ENCODE measurements around the gene TNNC2.

Gene TNNC2

DNA sequence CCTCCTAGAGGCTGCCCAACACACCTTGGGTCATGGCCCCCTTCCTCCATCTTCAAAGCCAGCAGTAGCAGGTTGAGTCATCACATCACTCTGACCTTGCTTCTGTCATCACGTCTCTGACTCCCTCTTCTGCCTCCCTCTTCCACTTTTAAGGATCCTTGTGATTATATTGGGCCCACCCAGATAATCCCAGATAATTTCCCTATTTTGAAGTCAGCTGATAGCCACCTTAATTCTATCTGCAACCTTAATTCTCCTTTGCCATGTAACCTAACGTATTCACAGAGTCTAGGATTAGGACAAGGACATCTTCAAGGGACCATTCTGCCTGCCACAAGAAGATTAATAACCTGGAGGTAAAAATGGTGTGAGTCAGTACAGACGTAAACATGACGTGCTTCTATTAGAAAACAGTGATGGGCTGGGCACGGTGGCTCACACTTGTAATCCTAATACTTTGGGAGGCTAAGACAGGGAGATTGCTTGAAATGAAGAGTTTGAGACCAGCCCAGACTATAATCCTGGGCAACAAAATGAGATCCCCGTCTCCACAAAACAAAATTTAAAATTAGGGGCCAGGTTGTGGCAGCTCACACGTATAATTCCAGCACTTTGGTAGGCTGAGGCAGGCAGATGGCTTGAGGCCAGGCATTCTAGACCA, 33.6 kb upstream of the TNNC2 start:
- H3K9me3 ChIP-seq (ENCODE audit: control insufficient read depth, low read length), result no peaks in the 10 kb centered on the region
- no peak overlapping the region for H3K27ac ChIP-seq (ENCODE audit: low read depth, low read length, severe bottlenecking)
- no peak overlapping the region for H3K4me3 ChIP-seq (ENCODE audit: extremely low read depth, insufficient read depth, low read length, poor library complexity, severe bottlenecking)
- peaks cover 9% of the 10 kb centered on the region for H3K4me1 ChIP-seq (ENCODE audit: control insufficient read depth, insufficient read depth, low read length, poor library complexity, severe bottlenecking)
- 89 to 98% methylated on average over 5 to 6 of the region's 7 CpGs for WGBS, 2 experiments (ENCODE audit: insufficient coverage in 2 of 2)
- no peaks in the 10 kb centered on the region for H3K36me3 ChIP-seq (ENCODE audit: control insufficient read depth, insufficient read depth, low read length)

DNA sequence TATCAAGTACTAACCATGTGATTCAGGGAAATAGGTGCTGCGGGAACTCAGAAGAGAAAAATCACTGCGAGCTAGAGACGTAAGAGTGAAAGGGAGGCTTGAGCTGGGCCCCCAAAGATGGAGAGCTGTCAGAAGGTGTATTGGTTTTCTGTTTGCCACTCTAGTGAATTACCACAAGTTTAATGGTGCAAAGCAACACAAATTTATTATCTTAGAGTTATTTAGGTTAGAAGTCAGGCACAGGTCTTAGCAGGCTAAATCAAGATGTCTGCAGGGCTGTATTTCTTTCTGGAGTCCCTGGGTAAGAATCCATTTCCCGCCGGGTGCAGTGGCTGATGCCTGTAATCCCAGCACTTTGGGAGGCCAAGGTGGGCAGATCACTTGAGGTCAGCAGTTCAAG, 32.8 kb upstream of the TNNC2 start:
- H3K27ac ChIP-seq (ENCODE audit: low read depth, low read length, severe bottlenecking), result no peak overlapping the region
- H3K36me3 ChIP-seq (ENCODE audit: control insufficient read depth, insufficient read depth, low read length), result peaks cover 2% of the 10 kb centered on the region
- H3K4me1 ChIP-seq (ENCODE audit: control insufficient read depth, insufficient read depth, low read length, poor library complexity, severe bottlenecking), result peaks cover 9% of the 10 kb centered on the region
- H3K4me3 ChIP-seq (ENCODE audit: extremely low read depth, insufficient read depth, low read length, poor library complexity, severe bottlenecking), result no peak overlapping the region
- WGBS, 2 experiments (ENCODE audit: insufficient coverage in 2 of 2), result 100% methylated on average over 5 of the region's 5 CpGs
- no peaks in the 10 kb centered on the region for H3K9me3 ChIP-seq (ENCODE audit: control insufficient read depth, low read length)

DNA sequence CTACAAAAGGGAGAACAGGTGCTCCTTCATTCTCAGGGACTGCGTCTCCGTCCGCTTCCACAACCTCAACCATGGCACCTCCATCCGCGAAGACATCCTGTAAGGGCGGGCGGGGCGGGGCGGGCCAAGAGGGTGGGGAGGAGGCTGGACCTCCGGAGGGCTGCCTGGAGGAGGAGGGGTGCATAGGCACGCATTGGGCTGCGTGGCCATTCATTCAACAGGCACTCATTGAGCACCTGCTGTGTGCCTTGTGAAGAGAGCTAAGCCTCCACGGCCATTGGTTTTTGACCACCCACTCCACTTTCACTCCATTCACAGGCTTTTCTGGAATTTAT, 30.7 kb upstream of the TNNC2 start:
- Histone ChIP-seq H3K4me3 (ENCODE audit: extremely low read depth, insufficient read depth, low read length, poor library complexity, severe bottlenecking) (peak overlapping the region; percentile 91), H3K36me3 (ENCODE audit: control insufficient read depth, insufficient read depth, low read length) (peaks cover 14% of the 10 kb centered on the region), H3K4me1 (ENCODE audit: control insufficient read depth, insufficient read depth, low read length, poor library complexity, severe bottlenecking) (peaks cover 9% of the 10 kb centered on the region), H3K9me3 (ENCODE audit: control insufficient read depth, low read length) (no peaks in the 10 kb centered on the region), H3K27ac (ENCODE audit: low read depth, low read length, severe bottlenecking) (peak overlapping the region; percentile 64)
- 6 to 11% methylated on average over 3 of the region's 13 CpGs for whole genome bisulfite sequencing, 2 experiments (ENCODE audit: insufficient coverage in 2 of 2)

DNA sequence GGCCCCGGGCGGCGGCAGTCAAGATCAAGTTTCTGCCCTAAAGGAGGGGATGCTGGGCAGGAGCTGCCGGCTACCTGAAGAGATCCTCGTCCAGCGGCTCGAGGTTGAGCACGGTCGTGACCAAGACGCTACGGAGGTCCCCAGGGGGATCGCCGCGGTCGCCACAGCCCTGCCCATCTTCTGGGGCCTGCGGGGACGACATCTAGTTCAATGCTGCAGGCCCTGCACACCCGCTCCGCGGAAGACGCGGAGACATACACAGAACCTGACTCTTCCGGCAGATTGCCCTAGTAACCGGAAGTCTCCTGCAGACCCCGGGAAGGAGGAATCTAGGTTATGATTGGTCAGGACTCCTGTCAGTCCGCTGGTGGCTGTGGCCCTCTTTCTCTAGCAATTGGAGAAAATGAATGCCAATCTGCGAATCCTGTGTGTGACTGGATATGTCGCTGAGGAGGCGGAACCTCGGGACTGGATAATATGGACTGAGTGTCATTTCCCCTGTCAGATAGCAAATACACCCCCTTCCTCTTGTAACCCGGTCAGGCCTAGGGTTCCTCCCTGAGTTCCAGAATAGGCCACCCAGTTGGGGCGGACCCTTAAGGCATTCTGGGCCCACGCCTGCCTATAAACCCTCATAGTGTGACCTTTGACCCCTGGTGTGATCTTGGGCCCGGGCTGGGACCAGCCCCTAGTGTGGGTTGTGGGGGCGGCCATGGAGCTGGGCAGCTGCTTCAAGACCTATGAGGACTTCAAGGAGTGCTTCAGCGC, 30.2 kb upstream of the TNNC2 start, which contains the start of the genes ACOT8 and ZSWIM3:
Gene ACOT8, minus strand, starts transcription at position 279 of the 768 bp plus-strand sequence. Its CDS starts 77 bp downstream, at position 202.
Gene ZSWIM3, plus strand, starts transcription at position 501 of the 768 bp plus-strand sequence. Its CDS starts 212 bp downstream, at position 713.
- Histone ChIP-seq H3K4me1 (ENCODE audit: control insufficient read depth, insufficient read depth, low read length, poor library complexity, severe bottlenecking) (peaks cover 9% of the 10 kb centered on the region), H3K36me3 (ENCODE audit: control insufficient read depth, insufficient read depth, low read length) (peaks cover 15% of the 10 kb centered on the region), H3K9me3 (ENCODE audit: control insufficient read depth, low read length) (no peaks in the 10 kb centered on the region), H3K4me3 (ENCODE audit: extremely low read depth, insufficient read depth, low read length, poor library complexity, severe bottlenecking) (peak within 1 kb of the TSS; percentile 91), H3K27ac (ENCODE audit: low read depth, low read length, severe bottlenecking) (peak within 1 kb of the TSS; percentile 64)
- WGBS, 2 experiments (ENCODE audit: insufficient coverage in 2 of 2), result 0% methylated on average over 22 to 30 of the region's 36 CpGs

DNA sequence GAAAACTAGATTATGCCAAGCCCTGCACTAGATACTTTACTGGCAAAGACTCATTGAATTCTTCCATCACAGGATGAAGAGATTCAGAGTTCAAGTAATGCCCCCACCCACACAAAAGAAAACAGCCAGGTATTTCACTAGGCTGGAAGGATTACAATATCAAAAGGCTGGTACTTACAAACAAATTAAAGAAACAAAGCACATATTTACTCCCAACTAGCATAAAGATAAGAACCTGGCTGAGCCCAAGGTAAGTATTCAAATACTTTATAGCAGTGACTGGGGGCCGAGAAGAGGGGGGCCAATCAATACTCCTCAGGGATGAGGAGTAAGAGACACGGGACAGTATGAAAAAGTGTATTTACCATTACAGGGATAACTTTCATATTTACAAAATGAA, 26.4 kb upstream of the TNNC2 start:
- H3K4me1 ChIP-seq (ENCODE audit: control insufficient read depth, insufficient read depth, low read length, poor library complexity, severe bottlenecking), result peaks cover 9% of the 10 kb centered on the region
- H3K27ac ChIP-seq (ENCODE audit: low read depth, low read length, severe bottlenecking), result no peak overlapping the region
- H3K36me3 ChIP-seq (ENCODE audit: control insufficient read depth, insufficient read depth, low read length), result peaks cover 26% of the 10 kb centered on the region
- 40% methylated on average over 1 of the region's 2 CpGs; no CpG with 5 or more reads in 1 of the 2 experiments for WGBS, 2 experiments (ENCODE audit: insufficient coverage in 2 of 2)
- H3K9me3 ChIP-seq (ENCODE audit: control insufficient read depth, low read length), result no peaks in the 10 kb centered on the region
- no peak overlapping the region for H3K4me3 ChIP-seq (ENCODE audit: extremely low read depth, insufficient read depth, low read length, poor library complexity, severe bottlenecking)

DNA sequence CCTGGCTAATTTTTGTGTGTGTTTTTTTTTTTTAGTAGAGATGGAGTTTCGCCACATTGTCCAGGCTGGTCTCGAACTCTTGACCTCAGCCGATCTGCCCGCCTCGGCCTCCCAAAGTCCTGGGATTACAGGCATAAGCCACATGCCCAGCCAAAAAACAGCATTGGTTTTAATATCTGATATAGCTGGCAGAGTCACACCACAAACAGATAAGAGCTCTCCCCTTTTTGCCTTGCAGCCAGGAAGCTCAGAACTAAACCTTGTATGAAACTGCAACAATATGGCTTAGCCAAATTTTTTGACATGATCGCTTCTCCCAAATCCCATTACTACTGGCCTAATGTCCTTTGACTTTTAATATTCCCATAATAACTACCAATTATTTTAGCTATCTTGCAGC, 25.2 kb upstream of the TNNC2 start:
- peaks cover 26% of the 10 kb centered on the region for H3K36me3 ChIP-seq (ENCODE audit: control insufficient read depth, insufficient read depth, low read length)
- peaks cover 6% of the 10 kb centered on the region for H3K4me1 ChIP-seq (ENCODE audit: control insufficient read depth, insufficient read depth, low read length, poor library complexity, severe bottlenecking)
- WGBS, 2 experiments (ENCODE audit: insufficient coverage in 2 of 2), result 97 to 100% methylated on average over 5 to 6 of the region's 6 CpGs
- no peaks in the 10 kb centered on the region for H3K9me3 ChIP-seq (ENCODE audit: control insufficient read depth, low read length)
- no peak overlapping the region for H3K4me3 ChIP-seq (ENCODE audit: extremely low read depth, insufficient read depth, low read length, poor library complexity, severe bottlenecking)
- no peak overlapping the region for H3K27ac ChIP-seq (ENCODE audit: low read depth, low read length, severe bottlenecking)

DNA sequence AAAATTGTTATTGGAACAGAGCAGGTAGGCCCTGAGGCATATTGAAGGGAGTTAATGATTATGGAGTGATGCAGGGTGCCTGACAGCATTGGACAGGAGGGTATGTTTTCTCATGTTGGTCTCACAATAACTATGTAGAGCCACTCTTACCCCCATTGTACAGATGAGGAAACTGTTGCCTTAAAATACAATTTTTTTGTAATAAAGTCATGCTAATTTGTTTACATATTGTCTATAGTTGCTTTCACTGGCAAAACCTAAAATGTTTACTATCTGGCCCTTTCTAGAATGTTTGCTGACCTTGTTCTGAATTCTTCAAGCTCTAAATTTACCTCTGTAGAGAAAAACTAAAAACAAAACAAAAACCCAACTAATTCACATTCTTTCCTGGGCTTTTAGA, 24.4 kb upstream of the TNNC2 start:
- Histone ChIP-seq H3K36me3 (ENCODE audit: control insufficient read depth, insufficient read depth, low read length) (peaks cover 33% of the 10 kb centered on the region), H3K27ac (ENCODE audit: low read depth, low read length, severe bottlenecking) (no peak overlapping the region), H3K9me3 (ENCODE audit: control insufficient read depth, low read length) (no peaks in the 10 kb centered on the region), H3K4me3 (ENCODE audit: extremely low read depth, insufficient read depth, low read length, poor library complexity, severe bottlenecking) (no peak overlapping the region), H3K4me1 (ENCODE audit: control insufficient read depth, insufficient read depth, low read length, poor library complexity, severe bottlenecking) (peaks cover 6% of the 10 kb centered on the region)

DNA sequence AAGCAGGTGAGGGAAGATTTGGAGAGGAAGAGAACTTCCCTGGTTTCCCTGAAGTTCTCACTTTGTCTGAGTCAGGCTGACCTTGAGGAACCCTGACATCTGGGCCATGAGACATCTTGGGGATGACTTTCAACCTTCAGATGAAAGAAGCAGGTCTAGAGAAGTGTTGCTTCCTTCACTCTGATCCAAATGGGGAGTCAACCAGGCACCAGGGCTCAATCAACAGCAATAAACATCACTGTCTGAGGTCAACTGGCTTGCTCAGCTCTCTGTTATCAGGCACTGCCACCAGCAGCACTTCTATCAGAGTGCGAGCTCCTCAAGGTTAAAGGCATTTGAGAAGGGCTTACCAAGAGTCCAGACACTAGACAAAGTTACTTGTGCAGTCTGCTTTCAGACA, 23.8 kb upstream of the TNNC2 start:
- Histone ChIP-seq H3K9me3 (ENCODE audit: control insufficient read depth, low read length) (no peaks in the 10 kb centered on the region), H3K4me1 (ENCODE audit: control insufficient read depth, insufficient read depth, low read length, poor library complexity, severe bottlenecking) (peaks cover under 1% of the 10 kb centered on the region), H3K36me3 (ENCODE audit: control insufficient read depth, insufficient read depth, low read length) (peaks cover 39% of the 10 kb centered on the region), H3K4me3 (ENCODE audit: extremely low read depth, insufficient read depth, low read length, poor library complexity, severe bottlenecking) (no peak overlapping the region), H3K27ac (ENCODE audit: low read depth, low read length, severe bottlenecking) (no peak overlapping the region)
- WGBS, 2 experiments (ENCODE audit: insufficient coverage in 2 of 2), result 100% methylated on average over 1 of the region's 1 CpG

DNA sequence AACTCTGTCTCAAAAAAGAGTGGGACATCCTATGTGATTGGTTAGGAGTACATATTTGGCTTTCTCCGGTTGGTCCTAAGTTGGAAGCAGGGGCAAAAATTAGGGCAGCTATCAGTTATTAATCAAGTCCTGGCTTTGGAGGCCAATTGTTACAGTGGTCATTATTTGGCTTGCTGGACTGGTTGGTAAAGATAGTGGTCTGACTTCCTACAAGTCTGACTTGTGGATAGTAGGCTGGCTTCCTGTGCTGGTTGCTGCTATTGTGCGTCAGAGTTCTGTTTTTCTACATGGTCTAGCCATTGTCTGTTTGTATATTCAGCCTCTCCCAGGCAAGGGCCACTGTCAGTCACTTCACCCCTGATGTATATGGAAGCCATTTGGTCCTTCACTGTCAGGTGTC, 23.1 kb upstream of the TNNC2 start:
- Histone ChIP-seq H3K9me3 (ENCODE audit: control insufficient read depth, low read length) (no peaks in the 10 kb centered on the region), H3K4me1 (ENCODE audit: control insufficient read depth, insufficient read depth, low read length, poor library complexity, severe bottlenecking) (no peaks in the 10 kb centered on the region), H3K36me3 (ENCODE audit: control insufficient read depth, insufficient read depth, low read length) (peaks cover 45% of the 10 kb centered on the region), H3K27ac (ENCODE audit: low read depth, low read length, severe bottlenecking) (no peak overlapping the region), H3K4me3 (ENCODE audit: extremely low read depth, insufficient read depth, low read length, poor library complexity, severe bottlenecking) (no peak overlapping the region)
- WGBS, 2 experiments (ENCODE audit: insufficient coverage in 2 of 2), result 100% methylated on average over 1 of the region's 2 CpGs

DNA sequence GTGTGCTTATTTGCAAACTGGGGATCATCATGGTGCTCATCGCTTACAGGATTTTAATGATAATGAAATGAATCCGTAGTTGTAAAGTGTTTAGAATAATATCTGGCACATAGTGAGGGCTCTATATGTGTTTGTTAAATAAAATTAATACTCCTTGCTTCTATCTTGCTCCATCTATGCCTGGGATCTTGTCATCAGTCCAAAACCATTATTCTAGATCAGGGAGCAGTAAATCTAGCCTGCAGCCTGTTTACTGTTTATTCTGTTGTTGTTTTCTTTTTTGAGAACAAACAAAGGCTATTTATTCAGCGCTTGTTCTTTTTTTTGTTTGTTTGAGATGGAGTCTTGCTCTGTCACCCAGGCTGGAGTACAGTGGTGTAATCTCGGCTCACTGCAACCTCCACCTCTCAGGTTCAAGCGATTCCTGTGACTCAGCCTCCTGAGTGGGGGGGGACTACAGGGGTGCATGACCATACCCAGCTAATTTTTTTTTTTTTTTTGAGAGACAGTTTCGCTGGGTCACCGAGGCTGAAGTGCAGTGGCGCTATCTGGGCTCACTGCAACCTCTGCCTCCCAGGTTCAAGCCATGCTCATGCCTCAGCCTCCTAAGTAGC, 22.0 kb upstream of the TNNC2 start:
- Histone ChIP-seq H3K36me3 (ENCODE audit: control insufficient read depth, insufficient read depth, low read length) (peaks cover 51% of the 10 kb centered on the region), H3K9me3 (ENCODE audit: control insufficient read depth, low read length) (no peaks in the 10 kb centered on the region), H3K4me3 (ENCODE audit: extremely low read depth, insufficient read depth, low read length, poor library complexity, severe bottlenecking) (no peak overlapping the region), H3K4me1 (ENCODE audit: control insufficient read depth, insufficient read depth, low read length, poor library complexity, severe bottlenecking) (no peaks in the 10 kb centered on the region), H3K27ac (ENCODE audit: low read depth, low read length, severe bottlenecking) (no peak overlapping the region)
- 95 to 100% methylated on average over 3 to 4 of the region's 8 CpGs for WGBS, 2 experiments (ENCODE audit: insufficient coverage in 2 of 2)

DNA sequence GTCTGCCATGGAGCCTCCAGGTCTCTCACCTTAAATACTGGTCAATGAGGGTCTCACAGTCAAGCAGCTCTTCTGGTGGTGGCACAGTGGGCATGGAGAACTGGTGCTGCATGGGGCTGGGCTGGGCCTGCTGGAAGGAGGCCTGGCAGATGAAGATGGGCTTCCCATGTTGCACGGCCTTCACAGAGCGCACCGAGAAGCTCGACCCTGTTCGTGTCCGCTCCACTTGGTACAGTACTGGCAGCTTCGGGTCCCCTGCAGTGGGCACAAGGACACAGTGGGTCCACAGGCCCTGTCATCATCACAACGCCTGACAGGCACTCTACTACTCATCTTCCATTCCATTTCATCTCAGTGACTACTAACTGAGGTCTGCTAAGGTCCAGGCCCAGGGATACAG, 21.3 kb upstream of the TNNC2 start:
- WGBS, 2 experiments (ENCODE audit: insufficient coverage in 2 of 2), result 96 to 97% methylated on average over 8 of the region's 8 CpGs
- H3K27ac ChIP-seq (ENCODE audit: low read depth, low read length, severe bottlenecking), result no peak overlapping the region
- H3K4me3 ChIP-seq (ENCODE audit: extremely low read depth, insufficient read depth, low read length, poor library complexity, severe bottlenecking), result no peak overlapping the region
- H3K9me3 ChIP-seq (ENCODE audit: control insufficient read depth, low read length), result no peaks in the 10 kb centered on the region
- H3K4me1 ChIP-seq (ENCODE audit: control insufficient read depth, insufficient read depth, low read length, poor library complexity, severe bottlenecking), result no peaks in the 10 kb centered on the region
- peaks cover 52% of the 10 kb centered on the region for H3K36me3 ChIP-seq (ENCODE audit: control insufficient read depth, insufficient read depth, low read length)
